Measurements from ENCODE around the gene HNRNPDL. TPM values are rescaled to one million over a fixed set of nuclear protein-coding genes. Genes with fewer than 3 reads are reported as not detected.

HNRNPDL gene
- total RNA-seq, 1 donor from 2014 or later = 140 TPM

DNA sequence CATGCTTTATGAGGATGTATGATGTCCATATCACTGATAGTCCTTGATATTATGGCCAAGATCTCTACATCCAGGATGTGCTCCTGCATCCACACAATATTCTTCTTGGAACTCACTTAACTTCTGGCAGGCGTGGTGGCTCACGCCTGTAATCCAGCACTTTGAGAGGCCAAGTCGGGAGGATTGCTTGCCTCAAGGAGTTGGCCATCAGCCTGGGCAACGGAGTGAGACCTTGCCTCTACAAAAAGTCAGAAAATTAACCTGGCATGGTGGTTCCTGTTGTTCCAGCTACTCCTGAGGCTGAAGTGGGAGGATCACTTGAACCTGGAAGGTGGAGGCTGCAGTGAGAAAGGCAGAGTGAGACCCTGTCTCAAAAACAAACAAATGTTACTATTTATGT lies 54.2 kb downstream of the HNRNPDL start:
- no peaks in the 10 kb centered on the region for H3K36me3 ChIP-seq
- ATAC-seq (no peak), DNase-seq (no peak)
- H3K27ac ChIP-seq = no peak overlapping the region
- no peak overlapping the region for H3K4me3 ChIP-seq
- intact Hi-C loops (cut with DNase I) = loop anchor here (10.0 kb wide), 1 partner anchor 49 kb away; no protein-coding TSS in a partner anchor
- H3K4me1 ChIP-seq = peaks cover 21% of the 10 kb centered on the region
- H3K27me3 ChIP-seq (ENCODE audit: low read depth) = no peaks in the 10 kb centered on the region
- H3K9me3 ChIP-seq = no peaks in the 10 kb centered on the region
- TF ChIP-seq, protein P1, sequence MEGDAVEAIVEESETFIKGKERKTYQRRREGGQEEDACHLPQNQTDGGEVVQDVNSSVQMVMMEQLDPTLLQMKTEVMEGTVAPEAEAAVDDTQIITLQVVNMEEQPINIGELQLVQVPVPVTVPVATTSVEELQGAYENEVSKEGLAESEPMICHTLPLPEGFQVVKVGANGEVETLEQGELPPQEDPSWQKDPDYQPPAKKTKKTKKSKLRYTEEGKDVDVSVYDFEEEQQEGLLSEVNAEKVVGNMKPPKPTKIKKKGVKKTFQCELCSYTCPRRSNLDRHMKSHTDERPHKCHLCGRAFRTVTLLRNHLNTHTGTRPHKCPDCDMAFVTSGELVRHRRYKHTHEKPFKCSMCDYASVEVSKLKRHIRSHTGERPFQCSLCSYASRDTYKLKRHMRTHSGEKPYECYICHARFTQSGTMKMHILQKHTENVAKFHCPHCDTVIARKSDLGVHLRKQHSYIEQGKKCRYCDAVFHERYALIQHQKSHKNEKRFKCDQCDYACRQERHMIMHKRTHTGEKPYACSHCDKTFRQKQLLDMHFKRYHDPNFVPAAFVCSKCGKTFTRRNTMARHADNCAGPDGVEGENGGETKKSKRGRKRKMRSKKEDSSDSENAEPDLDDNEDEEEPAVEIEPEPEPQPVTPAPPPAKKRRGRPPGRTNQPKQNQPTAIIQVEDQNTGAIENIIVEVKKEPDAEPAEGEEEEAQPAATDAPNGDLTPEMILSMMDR (IDR thresholded peaks at IDR 0.05) = no peak

DNA sequence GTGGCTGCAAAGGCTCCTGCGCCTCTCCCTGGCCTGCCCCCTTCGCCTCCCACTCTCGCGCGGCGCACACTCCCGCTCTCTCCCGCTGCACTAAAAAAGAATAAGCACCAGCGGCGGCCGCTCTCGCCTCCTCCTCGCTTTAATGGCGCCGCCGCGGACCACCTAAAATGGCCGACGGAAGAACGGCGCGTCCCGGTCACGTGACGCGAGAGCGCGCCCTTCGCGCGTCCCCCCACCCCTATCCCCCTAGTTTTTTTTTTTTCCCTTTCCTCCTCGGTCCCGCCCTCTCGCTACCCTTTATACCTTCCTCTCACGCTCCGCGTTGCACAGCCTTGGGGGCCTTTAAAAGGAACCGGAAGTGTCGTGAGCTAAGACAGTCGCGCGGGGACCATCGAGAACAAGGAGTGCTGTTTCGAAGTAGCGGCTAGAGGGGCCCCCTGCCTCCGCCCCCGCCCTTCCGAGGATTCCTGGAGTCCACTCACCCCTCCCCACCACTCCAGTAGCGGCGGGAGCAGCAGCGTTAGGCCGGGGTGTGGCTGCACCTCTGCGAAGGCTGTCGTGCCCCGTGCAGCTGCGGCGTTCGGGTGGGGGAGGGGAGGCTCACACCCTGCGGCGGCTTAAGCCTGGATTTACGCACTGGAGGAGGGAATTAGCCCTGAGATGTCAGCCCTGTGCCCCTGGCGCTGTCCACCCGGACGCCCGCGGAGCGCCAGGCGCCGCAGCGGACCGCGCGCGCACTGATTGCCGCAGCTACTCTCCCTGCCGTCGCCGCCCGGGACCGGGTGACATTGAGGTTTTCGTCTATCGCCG lies 56.2 kb downstream of the HNRNPDL start, which contains the start of gene HNRNPD:
TSS of gene HNRNPD (minus strand) at position 176 of the 810 bp plus-strand sequence. CDS start 313 bp downstream, outside the sequence.
- ATAC-seq (peak; percentile 94 to 96), DNase-seq (peak; percentile 99)
- H3K36me3 ChIP-seq = peaks cover 11% of the 10 kb centered on the region
- H3K27ac ChIP-seq = peak within 1 kb of the TSS; percentile 99
- peaks cover 42% of the 10 kb centered on the region for H3K4me1 ChIP-seq
- no peaks in the 10 kb centered on the region for H3K27me3 ChIP-seq (ENCODE audit: low read depth)
- intact Hi-C loops (cut with DNase I) = loop anchor here (10.0 kb wide), 1 partner anchor 51 kb away; no protein-coding TSS in a partner anchor
- TF ChIP-seq, protein P1 (IDR thresholded peaks at IDR 0.05) = no peak
- H3K9me3 ChIP-seq = no peaks in the 10 kb centered on the region
- peak within 1 kb of the TSS; percentile 89 for H3K4me3 ChIP-seq

DNA sequence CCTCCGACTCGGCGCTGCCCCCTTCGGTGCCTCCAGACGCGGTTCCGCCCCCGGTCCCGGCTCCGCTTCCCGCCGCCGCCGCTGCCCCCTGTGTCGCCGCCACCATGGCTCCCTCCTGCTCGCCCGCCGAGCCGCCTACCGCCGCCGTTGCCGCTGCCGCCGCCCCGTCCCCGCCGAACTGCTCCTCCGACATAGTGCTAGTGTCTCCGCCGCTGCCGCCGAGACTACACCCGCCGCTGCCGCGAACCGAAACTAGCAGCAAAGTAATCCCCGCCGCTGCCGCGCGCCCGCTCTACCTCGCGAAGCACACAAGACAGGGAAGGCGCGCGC lies 56.8 kb downstream of the HNRNPDL start:
- peaks cover 48% of the 10 kb centered on the region for H3K4me1 ChIP-seq
- intact Hi-C loops (cut with DNase I) = loop anchor here (10.0 kb wide), 1 partner anchor 51 kb away; no protein-coding TSS in a partner anchor
- H3K27me3 ChIP-seq (ENCODE audit: low read depth) = no peaks in the 10 kb centered on the region
- peak overlapping the region; percentile 89 for H3K4me3 ChIP-seq
- DNase-seq (no peak), ATAC-seq (peak; percentile 23 to 42)
- no peaks in the 10 kb centered on the region for H3K9me3 ChIP-seq
- peak overlapping the region; percentile 99 for H3K27ac ChIP-seq
- H3K36me3 ChIP-seq = peaks cover 11% of the 10 kb centered on the region
- TF ChIP-seq, protein P1 (IDR thresholded peaks at IDR 0.05) = no peak

Other genes starting within 250 kb of the HNRNPDL start
- gene HNRNPD, start 56.5 kb downstream of the HNRNPDL start, total RNA-seq = 146 TPM
- gene ENOPH1, start 128 bp upstream of the HNRNPDL start, total RNA-seq = 23.7 TPM
- gene TMEM150C, start 131.5 kb upstream of the HNRNPDL start, total RNA-seq = 6.9 TPM

Data from lower lobe of right lung (tissue), 2 donors.